HTERT RPE-1 (cell line): Measurements from ENCODE around the gene TRIM16.
"Not testable (repeated sequence)": the region's sequence is repeated elsewhere in the genome, so short reads cannot be mapped to it uniquely, and the experiment has no call there.

ENCODE experiments used
- in situ Hi-C: fragments of 300-500 bp; cut with MboI; formaldehyde crosslinking; loops from 4 replicates; pipeline ENCODE4 v1.14.3; 2020; ENCODE audit warnings: low sequenced_read_pairs

TRIM16 gene

DNA sequence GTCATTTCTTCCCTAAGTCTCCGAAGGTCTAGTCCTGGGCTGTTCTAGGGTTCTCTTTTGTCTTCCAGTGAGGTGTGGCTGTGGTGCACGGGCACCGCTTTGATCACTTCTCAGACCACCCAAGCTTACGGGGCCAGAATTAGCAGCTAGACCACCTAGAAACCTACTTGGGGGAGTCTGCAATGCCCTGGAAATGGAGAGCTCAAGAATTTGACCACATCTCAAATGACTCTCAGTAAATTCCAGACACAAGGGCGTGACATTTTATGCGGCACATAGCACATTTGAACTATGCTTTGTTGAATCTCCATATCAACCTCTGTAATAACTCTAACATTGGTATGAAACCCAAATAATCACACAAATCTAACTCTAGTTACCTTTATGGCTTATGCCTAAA lies 24.9 kb downstream of the TRIM16 start:
- in situ Hi-C loops: no loop called here

DNA sequence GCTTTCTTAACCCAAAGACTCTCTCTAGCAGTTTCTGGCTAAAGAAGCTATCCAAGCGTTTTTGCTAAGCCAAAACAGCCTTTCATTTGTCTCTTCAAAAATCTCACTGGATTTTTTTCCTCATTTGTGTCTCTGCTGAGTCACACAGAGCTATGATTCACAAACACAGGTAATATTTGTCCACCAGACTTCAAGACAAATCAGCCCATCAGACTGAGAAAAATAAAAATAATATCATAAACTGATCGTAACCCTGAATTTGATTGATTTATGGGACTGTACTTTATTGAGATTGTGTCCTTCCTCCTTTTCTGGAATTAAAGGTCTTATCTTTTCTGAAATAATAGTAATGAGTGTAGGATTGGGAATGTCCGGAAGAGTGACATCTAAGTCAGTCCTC lies 25.8 kb downstream of the TRIM16 start:
- in situ Hi-C loops: no loop called here

DNA sequence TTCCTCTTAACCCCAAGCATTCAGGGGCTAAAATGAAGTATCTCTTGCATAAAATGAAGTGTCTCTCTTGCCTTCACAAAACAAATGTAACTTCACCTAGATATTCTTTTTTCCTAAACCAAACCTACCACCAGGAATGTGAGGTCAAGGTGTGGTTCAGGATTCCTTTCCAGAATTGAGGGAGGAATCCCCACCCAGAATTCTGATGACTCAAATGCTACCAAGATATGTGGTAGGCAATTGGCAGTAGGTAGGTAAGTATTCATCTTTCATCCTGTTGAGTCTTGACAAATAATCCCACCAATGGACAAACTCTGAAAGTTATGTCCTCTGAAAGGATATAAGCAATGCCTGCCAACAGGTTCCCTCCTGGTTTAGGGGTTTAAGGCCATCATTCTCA lies 26.2 kb downstream of the TRIM16 start:
- in situ Hi-C loops: no loop called here

DNA sequence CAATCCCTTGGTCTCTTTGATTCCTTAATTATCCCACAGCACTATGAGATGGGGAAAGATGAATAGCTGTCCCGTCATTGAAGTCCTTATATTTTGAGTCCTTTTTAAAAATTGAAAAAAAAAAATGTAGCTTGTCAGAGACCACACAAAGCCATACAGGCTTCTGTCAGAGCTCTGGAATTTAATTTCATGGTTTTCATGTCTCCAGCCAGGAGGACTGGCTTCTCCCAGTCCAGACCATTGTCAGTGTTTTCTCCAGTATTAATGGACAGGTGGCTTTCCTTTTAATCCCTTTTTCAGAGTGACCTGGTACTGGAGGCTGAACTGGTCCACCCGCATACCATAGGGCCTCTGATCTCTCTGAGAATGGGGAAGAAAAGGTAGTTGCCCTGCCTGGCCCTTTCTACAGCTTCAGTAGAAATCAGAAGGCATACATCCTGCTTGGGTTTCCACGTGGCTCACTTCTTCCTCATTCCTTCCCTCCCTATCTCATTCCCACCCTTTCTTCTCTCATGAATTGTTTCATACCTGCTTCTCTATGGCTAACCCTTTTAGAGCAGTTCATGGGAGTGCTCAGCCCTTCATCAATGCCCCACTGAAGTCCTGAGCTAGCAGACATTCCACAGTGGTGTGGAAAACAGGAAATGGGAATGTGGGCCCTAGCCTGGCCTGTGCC lies 29.1 kb downstream of the TRIM16 start:
- in situ Hi-C loops: no loop called here

DNA sequence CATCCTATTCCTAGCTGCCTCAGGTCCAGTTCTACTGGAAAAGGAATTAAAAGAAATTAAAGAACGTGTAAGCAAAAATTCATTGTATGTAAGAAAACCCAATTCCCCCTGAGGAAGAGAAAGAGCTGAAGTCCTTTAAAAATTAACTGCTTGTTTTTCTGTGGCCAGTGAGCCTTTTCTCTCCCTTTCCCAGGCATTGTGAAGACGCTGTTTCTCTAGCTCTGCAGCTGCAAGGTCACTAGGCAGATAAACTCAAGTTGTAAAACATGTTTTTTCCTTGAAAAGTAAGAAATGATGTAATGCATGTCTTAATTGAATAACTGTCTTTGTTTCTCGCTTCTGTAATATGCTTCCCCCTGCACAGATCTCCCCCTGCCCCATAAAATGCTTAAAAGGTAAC lies 29.7 kb downstream of the TRIM16 start:
- in situ Hi-C loops: not testable (repeated sequence)

DNA sequence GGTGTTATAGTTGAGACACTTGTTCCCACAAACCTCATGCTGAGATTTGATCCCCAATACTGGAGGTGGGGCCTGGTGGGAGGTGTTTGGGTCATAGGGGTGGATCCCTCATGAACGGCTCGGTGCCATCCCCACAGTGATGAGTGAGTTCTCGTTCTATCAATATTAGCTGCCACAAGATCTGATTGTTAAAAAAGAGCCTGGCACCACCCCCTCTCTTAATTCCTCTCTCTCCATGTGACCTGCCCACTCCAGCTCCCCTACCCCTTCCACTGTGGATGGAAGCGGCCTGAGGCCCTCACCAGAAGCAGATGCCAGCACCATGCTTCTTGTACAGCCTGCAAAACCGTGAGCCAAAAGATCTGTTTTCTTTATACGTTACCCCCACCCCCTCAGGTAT lies 31.2 kb downstream of the TRIM16 start:
- in situ Hi-C loops: no loop called here

DNA sequence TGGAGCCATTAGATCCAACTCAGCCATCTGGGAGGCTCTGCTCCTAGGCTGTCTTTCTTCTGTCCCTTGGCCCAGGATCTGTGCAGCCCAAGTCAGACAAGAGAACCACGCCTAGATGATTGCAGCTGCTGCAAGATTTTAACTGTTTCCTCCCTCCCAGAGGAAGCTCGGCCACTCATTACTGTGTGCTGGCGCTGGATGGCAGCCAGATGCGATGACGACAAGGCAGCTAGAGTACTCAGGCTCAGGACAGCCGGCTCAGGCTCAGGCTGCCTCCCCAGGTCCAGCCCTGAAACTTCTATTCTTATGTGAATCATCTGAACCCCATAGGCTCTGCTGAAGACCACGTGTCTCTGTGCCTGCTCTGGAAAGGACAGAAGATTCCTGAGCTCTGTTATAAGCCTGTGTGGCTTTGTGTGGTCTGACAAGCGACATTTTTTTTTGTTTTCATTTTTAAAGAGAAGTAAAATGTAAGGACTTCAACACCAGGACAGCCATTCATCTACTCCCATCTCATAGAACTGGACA lies 32.5 kb downstream of the TRIM16 start:
- in situ Hi-C loops: no loop called here

DNA sequence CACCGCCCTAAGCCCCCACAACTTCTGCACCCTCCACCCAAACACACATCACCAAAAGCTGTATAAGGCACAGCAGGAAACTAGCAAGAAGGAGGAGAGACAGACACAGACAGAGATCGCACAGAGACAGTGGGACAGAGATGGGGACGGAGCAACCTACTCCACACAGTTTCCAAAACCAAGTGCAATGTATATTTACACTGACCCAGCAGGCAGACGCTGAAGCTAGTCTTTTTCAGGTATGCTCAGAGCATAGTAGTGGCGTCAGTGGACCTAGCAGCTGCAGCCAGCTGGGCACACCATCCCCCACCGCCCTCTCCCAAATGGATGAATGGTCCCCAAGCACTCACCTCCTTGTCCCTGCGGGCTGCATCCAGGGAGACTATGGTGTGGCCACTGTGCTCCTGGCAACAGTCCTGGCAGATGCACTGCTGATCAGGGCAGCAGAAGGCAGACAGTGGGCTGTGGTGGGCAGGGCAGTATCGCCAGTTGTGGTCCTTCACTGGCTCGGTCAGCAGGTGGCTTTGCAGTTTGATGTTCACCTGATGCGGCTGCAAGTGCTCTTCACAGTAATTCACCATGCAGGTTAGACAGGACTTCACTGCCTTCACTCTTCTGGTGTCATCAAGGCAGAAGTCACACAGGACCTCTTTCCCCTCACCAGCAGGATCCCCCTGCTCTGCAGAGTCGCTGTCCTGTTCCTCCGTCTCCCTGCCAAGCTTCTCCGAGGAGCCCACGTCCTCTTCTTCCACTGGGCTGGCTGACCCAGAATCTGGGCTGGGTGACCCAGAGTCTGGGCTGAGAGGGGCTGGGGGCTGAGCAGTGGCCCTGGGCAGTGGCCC lies 33.1 kb downstream of the TRIM16 start:
- in situ Hi-C loops: no loop called here

DNA sequence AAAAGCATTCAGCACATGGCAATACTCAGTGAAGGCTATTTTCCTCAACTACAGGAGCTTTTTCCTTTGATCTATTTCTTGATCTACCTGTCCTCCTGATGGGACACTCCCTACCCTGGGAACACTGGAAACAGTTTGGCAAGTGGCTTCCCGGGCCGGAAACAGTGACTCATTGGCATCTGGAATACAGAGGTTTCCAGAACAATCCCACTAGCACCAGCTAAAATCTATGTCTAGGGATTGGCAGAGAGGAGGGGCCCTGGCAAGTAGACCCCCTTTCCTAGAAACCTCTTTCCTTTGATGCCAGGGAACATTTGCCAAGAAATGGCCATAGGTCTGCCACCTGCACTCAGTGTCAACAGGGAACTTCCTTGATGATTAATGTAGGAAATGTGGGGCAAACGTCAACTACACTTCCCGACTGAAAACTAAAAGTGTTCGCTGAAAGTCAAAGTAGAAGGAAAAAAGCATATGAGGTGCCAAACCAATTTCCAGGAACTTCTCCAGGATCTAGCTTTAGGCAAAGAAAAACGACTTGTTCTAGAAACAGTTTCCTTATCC lies 34.2 kb downstream of the TRIM16 start:
- in situ Hi-C loops: no loop called here

DNA sequence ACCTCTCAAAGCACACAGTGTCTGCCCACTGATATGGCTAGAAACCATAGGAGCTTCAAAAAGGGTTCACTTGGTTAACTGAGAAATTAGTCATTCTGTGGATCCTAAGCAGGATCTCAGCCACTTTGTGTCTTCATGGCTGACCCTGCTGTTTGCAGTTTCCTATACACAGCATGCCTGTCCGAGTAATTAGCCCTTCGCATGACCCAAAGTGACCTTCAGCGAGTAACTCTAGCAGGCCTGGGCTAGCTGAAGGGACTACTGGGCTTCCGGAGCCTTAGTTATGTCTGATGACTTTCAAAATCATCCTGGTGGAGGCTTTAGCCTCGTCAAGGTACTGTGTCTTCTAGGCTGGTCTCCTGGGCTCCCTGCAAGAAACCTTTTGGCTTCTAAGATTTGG lies 35.7 kb downstream of the TRIM16 start:
- in situ Hi-C loops: no loop called here

DNA sequence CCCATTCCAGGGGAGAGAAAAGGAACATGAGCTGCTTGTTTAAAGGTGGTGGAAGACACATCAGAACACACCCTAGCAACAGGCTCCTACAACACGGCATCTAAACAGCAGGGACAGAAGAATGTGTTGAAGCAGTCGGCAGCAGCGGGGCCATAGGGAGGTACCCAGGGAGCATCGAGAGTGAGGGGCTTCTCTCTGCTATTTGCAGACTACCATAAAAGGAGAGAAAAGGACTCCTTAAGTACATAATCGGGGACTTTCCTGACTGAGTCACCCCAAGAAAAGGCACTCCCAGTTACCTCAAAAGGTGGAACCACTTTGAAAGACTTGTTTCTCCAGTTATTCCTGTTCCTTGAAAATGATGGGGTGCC lies 38.2 kb downstream of the TRIM16 start:
- in situ Hi-C loops: not testable (repeated sequence)

DNA sequence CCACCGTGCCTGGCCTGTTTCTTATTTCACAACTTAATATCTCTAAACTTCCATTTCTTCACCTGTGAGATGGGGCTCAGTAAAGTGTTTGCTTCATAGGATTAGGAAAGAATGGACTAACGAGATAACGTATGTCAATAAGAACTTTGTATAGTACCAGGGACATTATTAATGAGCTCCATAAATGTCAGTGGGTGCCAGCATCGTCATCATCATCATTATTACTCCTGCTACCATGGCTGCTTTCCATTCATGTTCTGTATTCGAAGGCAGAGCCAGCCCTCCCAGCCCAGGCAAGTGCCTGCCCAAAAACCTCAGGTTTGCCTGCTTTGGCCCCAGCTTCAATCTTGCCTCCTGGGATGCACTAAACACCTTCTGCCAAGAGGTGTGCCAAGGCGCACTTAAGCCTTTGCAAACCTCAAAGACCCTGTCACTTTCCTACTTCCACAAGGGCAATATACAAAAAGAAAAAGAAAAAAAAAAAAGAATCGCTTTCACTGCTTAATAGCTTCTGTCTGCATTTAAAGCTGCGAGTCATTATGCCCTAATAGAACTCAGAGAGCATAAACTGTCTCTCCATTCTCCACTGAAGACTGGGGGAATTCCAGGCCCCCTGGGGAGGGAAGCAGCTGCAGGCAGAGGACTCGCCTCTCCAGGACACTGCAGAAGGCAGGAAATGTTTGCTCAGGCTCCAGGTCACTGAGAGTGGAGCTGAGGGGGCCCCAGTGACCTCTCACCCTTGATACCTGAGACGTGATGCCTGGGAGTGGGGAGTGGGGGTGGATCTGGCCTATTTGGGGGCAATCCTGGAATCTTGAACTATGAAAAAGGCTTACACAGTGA lies 38.8 kb downstream of the TRIM16 start:
- in situ Hi-C loops: not testable (repeated sequence)

DNA sequence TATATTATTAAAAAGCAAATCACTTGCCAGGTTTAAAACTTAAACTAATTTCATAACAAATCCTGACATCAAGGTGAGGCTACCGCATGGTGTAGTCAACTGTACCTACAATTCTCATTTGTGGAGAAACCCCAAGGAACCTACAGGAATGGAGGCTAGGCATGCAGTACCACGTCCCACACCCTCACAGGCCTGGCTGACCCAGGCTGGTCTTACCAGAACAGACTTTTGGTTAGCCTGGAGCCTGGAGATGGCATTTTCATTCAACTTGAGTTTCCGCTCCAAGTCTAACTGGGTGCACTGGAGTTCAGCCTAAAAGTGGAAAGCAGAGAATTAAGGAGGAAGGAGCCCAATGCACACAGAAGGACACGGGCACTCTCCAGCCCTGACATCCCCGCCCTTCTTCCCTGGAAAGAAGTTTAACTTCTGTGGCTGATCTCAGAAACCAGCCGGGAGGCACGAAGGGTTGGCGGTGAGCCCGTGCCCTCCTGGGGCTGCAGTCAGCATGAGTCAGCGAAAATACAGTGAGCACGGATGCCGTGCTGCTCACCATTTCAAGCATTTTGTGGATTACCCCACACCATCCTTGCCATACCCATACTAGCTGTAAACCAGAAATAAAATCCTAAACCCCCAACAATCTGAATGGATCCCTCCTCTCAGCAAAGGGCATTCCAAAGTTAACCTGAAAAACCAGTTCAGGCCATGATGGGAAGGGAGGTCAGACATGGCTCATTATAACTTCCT lies 41.4 kb downstream of the TRIM16 start:
- in situ Hi-C loops: not testable (repeated sequence)

DNA sequence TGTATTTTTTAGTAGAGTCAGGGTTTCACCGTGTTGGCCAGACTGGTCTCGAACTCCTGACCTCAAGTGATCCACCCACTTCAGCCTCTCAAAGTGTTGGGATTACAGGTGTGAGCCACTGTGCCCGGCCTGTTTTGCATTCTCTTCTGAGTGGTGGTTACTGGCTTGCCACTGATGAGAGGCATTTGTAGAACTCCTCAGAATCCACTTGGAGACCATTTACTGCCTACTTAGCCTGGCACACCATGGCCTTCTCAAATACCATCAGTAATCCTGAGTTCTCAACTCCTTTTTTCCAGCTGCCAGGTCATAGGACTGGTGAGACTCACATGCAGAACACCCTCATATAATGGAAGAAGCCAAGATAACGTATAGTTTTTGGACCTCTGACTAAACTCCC lies 42.1 kb downstream of the TRIM16 start:
- in situ Hi-C loops: not testable (repeated sequence)

DNA sequence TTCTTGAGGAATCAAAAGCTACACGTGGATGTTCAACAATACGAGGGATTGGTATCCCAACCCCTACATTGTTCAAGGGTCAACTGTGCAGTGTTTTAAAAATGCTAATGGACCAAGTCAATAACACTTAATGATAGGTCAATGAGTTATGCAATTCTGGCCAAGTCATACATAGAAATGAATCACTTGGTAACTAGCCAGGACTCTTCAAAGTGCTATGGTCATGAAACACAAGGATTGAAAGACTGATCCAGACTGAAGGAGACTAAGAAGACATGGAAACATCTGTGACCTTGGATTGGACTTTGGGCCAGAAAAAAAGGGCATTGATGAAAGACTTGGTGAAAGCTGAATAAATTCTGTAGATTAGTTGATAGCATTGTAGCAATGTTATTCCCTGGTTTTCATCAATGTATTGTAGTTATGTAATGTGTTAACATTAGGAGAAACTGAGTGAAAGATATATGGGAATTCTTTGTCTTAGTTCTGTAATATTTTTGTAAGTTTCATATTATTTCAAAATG lies 53.1 kb downstream of the TRIM16 start:
- in situ Hi-C loops: not testable (repeated sequence)

DNA sequence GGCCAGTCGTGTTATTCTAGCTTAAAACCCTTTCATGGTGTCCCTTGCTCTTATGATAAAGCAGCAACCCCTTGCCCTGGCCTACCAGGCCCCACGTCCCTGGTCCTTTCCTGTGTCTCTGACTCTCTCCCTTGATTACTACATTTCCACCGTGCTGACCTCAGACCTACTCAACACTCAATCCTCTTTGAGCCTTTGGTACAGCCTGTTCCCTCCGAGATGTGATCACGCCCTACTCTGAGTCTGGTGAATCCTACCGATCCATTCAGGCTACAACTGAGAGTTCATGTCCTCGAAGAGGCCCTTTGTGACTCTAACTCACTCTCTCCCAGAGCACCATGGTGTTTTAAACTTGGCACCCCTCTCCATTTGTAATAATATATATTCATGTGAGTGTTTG lies 54.1 kb downstream of the TRIM16 start:
- in situ Hi-C loops: not testable (repeated sequence)

DNA sequence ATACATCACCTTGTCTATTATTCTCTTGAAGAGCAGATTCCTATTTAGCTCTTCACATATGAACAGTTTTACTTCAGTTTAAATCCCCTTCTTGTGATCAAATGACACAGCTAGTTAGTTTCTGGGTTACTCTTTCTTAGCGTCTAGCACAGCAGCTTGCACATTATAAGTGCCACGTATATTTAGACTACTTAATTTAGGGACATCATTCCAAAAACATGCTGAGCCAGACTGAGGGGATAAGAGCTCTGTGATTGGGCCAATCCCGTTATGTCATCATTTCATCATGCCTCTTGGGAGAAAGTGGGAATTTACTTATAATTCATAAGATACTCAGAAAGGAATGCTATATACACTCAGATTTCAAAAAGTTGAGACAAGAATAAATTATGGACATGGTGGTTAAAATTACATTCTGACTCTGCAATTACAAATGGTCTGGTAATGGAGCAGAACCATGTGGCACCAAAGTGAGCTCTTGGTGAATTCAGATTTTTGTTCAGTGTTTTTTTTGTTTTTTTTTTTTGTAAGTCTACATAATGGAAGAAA lies 60.4 kb downstream of the TRIM16 start:
- in situ Hi-C loops: not testable (repeated sequence)

DNA sequence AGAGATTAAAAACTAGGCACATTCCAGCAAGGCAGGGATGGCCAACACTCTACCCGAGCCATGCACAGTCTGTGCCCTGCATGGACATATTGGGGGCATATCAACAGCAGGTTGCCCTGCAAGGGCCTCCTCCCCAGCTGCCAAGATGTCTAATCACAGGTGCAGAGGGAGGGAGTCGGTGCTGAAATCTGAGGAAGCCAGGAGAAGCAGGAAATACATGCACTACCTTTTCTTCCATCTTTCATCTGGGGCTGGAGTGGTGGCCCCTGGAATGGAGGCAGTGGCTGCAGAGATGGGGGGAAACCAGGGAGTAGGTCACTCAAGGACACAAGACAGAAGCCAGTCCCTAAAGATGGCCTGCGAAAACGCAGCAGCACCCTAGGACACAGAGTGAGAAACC lies 60.9 kb downstream of the TRIM16 start:
- in situ Hi-C loops: not testable (repeated sequence)

DNA sequence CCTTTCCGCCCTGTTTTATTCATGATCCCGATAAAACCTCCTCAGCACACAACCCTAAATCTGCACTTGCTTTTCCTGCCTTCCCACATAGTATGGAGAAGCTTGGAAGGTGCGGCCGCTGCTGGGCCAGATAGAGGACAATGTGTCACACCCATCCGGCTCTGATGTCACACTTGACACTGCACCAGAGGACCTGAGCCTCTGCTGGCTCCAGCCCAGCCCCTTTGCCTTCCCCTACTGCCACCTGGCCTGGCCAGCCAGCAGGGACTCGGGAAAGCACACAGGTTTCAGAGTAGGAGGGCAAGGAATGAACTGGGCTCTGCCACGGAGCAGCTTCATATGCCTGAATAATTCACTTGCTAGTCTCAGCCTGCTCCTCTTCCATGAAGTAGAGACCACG lies 62.0 kb downstream of the TRIM16 start:
- in situ Hi-C loops: not testable (repeated sequence)
